Liver (tissue), 9 donors: Measurements from ENCODE around the gene GLS. TPM values are rescaled to one million over a fixed set of nuclear protein-coding genes. Genes with fewer than 3 reads are reported as not detected.
"Not testable (repeated sequence)": the region's sequence is repeated elsewhere in the genome, so short reads cannot be mapped to it uniquely, and the experiment has no call there.

Experiments used
- DNase-seq: peaks from one replicate; pipeline ENCODE4 v3.0.0-alpha.2; 2017; ENCODE audit warnings: low spot score
- H3K27ac ChIP-seq, 2 donors: one replicate each; pipeline ENCODE4 v1.7.0; 2013; ENCODE audit warnings: inconsistent platforms in 2 of 2, low read length in 2 of 2, control low read depth in 1 of 2, low read depth in 1 of 2, mild to moderate bottlenecking in 1 of 2
- H3K27me3 ChIP-seq, 4 donors: one replicate each; pipeline versions ENCODE4 v1.6.1 to v1.7.0; 2013; ENCODE audit warnings: low read length in 3 of 4, inconsistent platforms in 1 of 4, mild to moderate bottlenecking in 1 of 4, moderate library complexity in 1 of 4; ENCODE audit not compliant: control insufficient read depth in 4 of 4, insufficient read depth in 4 of 4
- H3K36me3 ChIP-seq, 4 donors: one replicate each; pipeline versions ENCODE4 v1.6.1 to v1.7.0; 2013; ENCODE audit warnings: low read length in 3 of 4, mild to moderate bottlenecking in 3 of 4, low read depth in 1 of 4, moderate library complexity in 1 of 4; ENCODE audit not compliant: control insufficient read depth in 4 of 4, insufficient read depth in 3 of 4
- H3K4me1 ChIP-seq, 4 donors: one replicate each; pipeline versions ENCODE4 v1.6.1 to v1.7.0; 2013; ENCODE audit warnings: low read length in 3 of 4, mild to moderate bottlenecking in 3 of 4, moderate library complexity in 1 of 4; ENCODE audit not compliant: control insufficient read depth in 4 of 4, insufficient read depth in 4 of 4
- H3K4me3 ChIP-seq, 3 donors: one replicate each; pipeline versions ENCODE4 v1.6.1 to v1.7.0; 2013; ENCODE audit warnings: low read length in 3 of 3, control low read depth in 1 of 3, low read depth in 1 of 3, mild to moderate bottlenecking in 1 of 3
- H3K9ac ChIP-seq, 2 donors: one replicate each; pipeline ENCODE4 v1.7.0; 2013; ENCODE audit warnings: low read length in 2 of 2, mild to moderate bottlenecking in 2 of 2, moderate library complexity in 2 of 2, control low read depth in 1 of 2, low read depth in 1 of 2
- H3K9me3 ChIP-seq, 4 donors: one replicate each; pipeline versions ENCODE4 v1.6.1 to v1.7.0; 2013; ENCODE audit warnings: low read length in 3 of 4; ENCODE audit not compliant: control insufficient read depth in 4 of 4
- EGR1 ChIP-seq, 2 donors: IDR thresholded peaks; 2 replicates each; pipeline ENCODE4 v1.6.1; 2016 to 2018; ENCODE audit warnings: antibody characterized with exemption in 2 of 2, low read depth in 2 of 2
- FOXA1 ChIP-seq: IDR thresholded peaks from 2 replicates; pipeline ENCODE4 v1.6.1; 2016; ENCODE audit warnings: antibody characterized with exemption
- GABPA ChIP-seq, 2 donors: IDR thresholded peaks in 1 of 2; conservative IDR thresholded peaks in 1 of 2; 2 replicates each; pipeline ENCODE4 v1.6.1; 2016; ENCODE audit warnings: antibody characterized with exemption in 2 of 2, mild to moderate bottlenecking in 1 of 2, moderate library complexity in 1 of 2
- HNF4A ChIP-seq, 2 donors: conservative IDR thresholded peaks; 2 replicates each; pipeline ENCODE4 v1.6.1; 2016; ENCODE audit warnings: antibody characterized with exemption in 2 of 2, mild to moderate bottlenecking in 2 of 2
- HNF4G ChIP-seq: IDR thresholded peaks from 2 replicates; pipeline ENCODE4 v1.6.1; 2016; ENCODE audit warnings: antibody characterized with exemption
- JUND ChIP-seq, 2 donors: IDR thresholded peaks; 2 replicates each; pipeline ENCODE4 v1.6.1; 2016; ENCODE audit warnings: antibody characterized with exemption in 2 of 2
- MAX ChIP-seq: IDR thresholded peaks from 2 replicates; pipeline ENCODE4 v1.6.1; 2016; ENCODE audit warnings: antibody characterized with exemption
- NR2F2 ChIP-seq: IDR thresholded peaks from 2 replicates; pipeline ENCODE4 v1.6.1; 2016; ENCODE audit warnings: antibody characterized with exemption
- RAD21 ChIP-seq, 2 donors: IDR thresholded peaks; 2 replicates each; pipeline ENCODE4 v1.6.1; 2016; ENCODE audit warnings: antibody characterized with exemption in 2 of 2, mild to moderate bottlenecking in 2 of 2
- SP1 ChIP-seq: IDR thresholded peaks from 2 replicates; pipeline ENCODE4 v1.6.1; 2018; ENCODE audit warnings: antibody characterized with exemption, mild to moderate bottlenecking
- YY1 ChIP-seq: IDR thresholded peaks from 2 replicates; pipeline ENCODE4 v1.6.1; 2016; ENCODE audit warnings: antibody characterized with exemption, mild to moderate bottlenecking
- WGBS: extraction: QIAGEN DNeasy Blood & Tissue Kit; methylation state at CpG from one replicate; pipeline ENCODE4 v1.1.7; 2013; 5-methylcytosine and 5-hydroxymethylcytosine counted together
- polyA plus RNA-seq, 2 donors: library from polyadenylated mRNA; stranded (reverse) in 1 of 2; unstranded in 1 of 2; fragments of 200-250 nt in 1 of 2; fragments of >200 nt in 1 of 2; fragmentation: Nextera tagmentation in 1 of 2; extraction: Ambion mirVana in 1 of 2; gene quantifications; one replicate each; pipeline versions ENCODE4 v1.2.1 to v1.2.3, GENCODE V29; 2013 to 2015
- total RNA-seq, 2 donors: library from RNA; depleted of rRNA; stranded (reverse); fragments of >200 nt; gene quantifications; one replicate each; pipeline ENCODE4 v1.2.3, GENCODE V29; 2014
- TF ChIP-seq, protein P1 (sequence below): IDR thresholded peaks from 2 replicates; pipeline ENCODE4 v1.6.1; 2016; ENCODE audit warnings: antibody characterized with exemption
- TF ChIP-seq, protein P2 (sequence below): fragments of 150-350 bp; IDR thresholded peaks from 2 replicates; pipeline ENCODE4 v1.5.1; 2017; ENCODE audit warnings: improper control_type of control experiment, low read depth, low read length; ENCODE audit not compliant: missing input control
- donor health status: healthy.
- donor health status: healthy.
- donor health status: healthy.
- donor health status: healthy.
- donor health status: healthy.

Gene GLS
- total and polyA plus RNA-seq, 4 donors = 4.3 to 38.6 (median 16.5) TPM

GRCh38 chr2:190959911-190960788 is 79.5 kb downstream of the GLS start:
- H3K36me3 ChIP-seq = peaks cover 2 to 18% (median 14%) of the 10 kb centered on the region in 4 donors
- TF ChIP-seq MAX (no peak), HNF4A (conservative IDR thresholded peaks at IDR 0.05) (no peak), HNF4G (no peak), GABPA (IDR thresholded peaks at IDR 0.05 in 1 of 2, conservative IDR thresholded peaks at IDR 0.05 in 1 of 2) (no peak), JUND (IDR thresholded peaks at IDR 0.05) (no peak), SP1 (no peak), NR2F2 (no peak), RAD21 (IDR thresholded peaks at IDR 0.05) (no peak), EGR1 (IDR thresholded peaks at IDR 0.05; ENCODE audit: low read depth in 2 of 2) (no peak), FOXA1 (no peak)
- TF ChIP-seq, protein P1, sequence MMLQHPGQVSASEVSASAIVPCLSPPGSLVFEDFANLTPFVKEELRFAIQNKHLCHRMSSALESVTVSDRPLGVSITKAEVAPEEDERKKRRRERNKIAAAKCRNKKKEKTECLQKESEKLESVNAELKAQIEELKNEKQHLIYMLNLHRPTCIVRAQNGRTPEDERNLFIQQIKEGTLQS = no peak
- TF ChIP-seq, protein P2, sequence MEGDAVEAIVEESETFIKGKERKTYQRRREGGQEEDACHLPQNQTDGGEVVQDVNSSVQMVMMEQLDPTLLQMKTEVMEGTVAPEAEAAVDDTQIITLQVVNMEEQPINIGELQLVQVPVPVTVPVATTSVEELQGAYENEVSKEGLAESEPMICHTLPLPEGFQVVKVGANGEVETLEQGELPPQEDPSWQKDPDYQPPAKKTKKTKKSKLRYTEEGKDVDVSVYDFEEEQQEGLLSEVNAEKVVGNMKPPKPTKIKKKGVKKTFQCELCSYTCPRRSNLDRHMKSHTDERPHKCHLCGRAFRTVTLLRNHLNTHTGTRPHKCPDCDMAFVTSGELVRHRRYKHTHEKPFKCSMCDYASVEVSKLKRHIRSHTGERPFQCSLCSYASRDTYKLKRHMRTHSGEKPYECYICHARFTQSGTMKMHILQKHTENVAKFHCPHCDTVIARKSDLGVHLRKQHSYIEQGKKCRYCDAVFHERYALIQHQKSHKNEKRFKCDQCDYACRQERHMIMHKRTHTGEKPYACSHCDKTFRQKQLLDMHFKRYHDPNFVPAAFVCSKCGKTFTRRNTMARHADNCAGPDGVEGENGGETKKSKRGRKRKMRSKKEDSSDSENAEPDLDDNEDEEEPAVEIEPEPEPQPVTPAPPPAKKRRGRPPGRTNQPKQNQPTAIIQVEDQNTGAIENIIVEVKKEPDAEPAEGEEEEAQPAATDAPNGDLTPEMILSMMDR = no peak
- no peak for DNase-seq
- H3K4me3 ChIP-seq = no peak overlapping the region
- H3K9me3 ChIP-seq = no peaks in the 10 kb centered on the region
- no peak overlapping the region for H3K27ac ChIP-seq
- no peaks in the 10 kb centered on the region for H3K4me1 ChIP-seq
- 69% methylated on average over 5 of the region's 5 CpGs for WGBS
- H3K27me3 ChIP-seq = no peaks in the 10 kb centered on the region
- no peak overlapping the region for H3K9ac ChIP-seq

DNA sequence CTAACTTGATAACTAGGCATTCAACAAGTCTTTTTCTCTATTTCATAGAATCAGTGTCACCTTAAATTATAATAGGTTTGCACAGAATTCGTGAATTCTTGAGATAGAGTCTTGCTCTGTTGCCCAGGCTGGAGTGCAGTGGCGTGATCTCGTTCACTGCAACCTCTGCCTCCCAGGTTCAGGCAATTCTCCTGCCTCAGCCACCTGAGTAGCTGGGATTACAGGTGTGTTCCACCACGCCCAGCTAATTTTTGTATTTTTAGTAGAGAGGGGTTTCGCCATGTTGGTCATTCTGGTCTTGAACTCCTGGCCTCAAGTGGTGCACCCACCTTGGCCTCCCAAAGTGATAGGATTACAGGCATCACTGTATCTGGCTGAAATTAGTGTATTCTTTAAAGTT is 80.5 kb downstream of the GLS start:
- H3K4me3 ChIP-seq, DNase-seq, H3K4me1 ChIP-seq, H3K27ac ChIP-seq, H3K9ac ChIP-seq, H3K9me3 ChIP-seq, H3K27me3 ChIP-seq: not testable (repeated sequence)
- 96% methylated on average over 5 of the region's 5 CpGs for WGBS
- peaks cover 2 to 27% (median 23%) of the 10 kb centered on the region in 4 donors for H3K36me3 ChIP-seq

DNA sequence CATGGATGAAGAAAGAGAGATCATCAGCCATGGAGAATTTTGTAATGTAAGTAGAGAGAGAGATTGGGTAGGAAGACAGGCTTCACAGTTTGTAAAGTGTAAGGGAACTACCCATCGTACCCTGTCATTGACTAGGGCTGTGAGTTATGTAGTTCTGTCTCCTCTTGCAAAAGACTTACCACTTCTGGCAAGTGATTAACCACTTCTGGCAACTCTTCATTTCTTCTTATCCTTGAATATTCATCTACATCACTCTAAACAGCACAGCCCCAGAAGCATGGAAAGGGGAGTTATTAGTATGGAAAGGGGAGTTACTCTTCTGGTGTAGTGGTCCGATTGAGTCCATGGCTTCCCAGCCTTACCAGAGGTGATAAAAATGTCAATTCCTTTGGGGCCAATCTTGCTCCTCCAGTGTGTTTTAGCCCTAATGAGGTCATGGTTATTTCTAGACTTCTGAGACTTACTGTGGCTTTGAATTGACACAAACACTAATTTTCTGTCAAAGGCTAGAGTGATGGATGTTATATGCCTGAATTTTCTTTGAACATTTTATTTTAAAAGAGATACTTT is 81.4 kb downstream of the GLS start:
- H3K4me3 ChIP-seq = no peak overlapping the region
- H3K4me1 ChIP-seq = no peaks in the 10 kb centered on the region
- no peaks in the 10 kb centered on the region for H3K27me3 ChIP-seq
- no peak for TF ChIP-seq RAD21 (IDR thresholded peaks at IDR 0.05)
- no peak for TF ChIP-seq NR2F2
- TF ChIP-seq YY1 = no peak
- no peak for TF ChIP-seq HNF4A (conservative IDR thresholded peaks at IDR 0.05)
- 94% methylated on average over 2 of the region's 2 CpGs for WGBS
- H3K9me3 ChIP-seq = no peaks in the 10 kb centered on the region
- DNase-seq = no peak
- peaks cover 3 to 32% (median 27%) of the 10 kb centered on the region in 4 donors for H3K36me3 ChIP-seq
- no peak overlapping the region for H3K9ac ChIP-seq
- no peak overlapping the region for H3K27ac ChIP-seq
